K562 (cell line): ENCODE measurements around the gene GLP2R. TPM values are rescaled to one million over a fixed set of nuclear protein-coding genes. Genes with fewer than 3 reads are reported as not detected.

Experiments used
- ATAC-seq: fragments of 200-7000 bp; cut with Tn5 transposase; 3 replicates; pipeline ENCODE4 v1.9.1; 2020; ENCODE audit warnings: moderate library complexity
- BruUV-seq: library from RNA; stranded (reverse); fragments of 400-500 nt; replicated peaks from 2 replicates; lab custom pipeline; 2021; lab: Mats Ljungman, UMichigan
- CTCF ChIA-PET: fragments of 300-600 bp; formaldehyde crosslinking; extraction: SDS; loops from one replicate; lab custom pipeline; 2021; ENCODE audit warnings: low intra/inter-chr PET ratio; lab: Yijun Ruan, JAX
- POLR2A ChIA-PET: fragments of 300-600, 350-650 bp; sonication (Branson Sonifier 250); formaldehyde crosslinking; extraction: SDS; loops from one replicate; lab custom pipeline; 2021; ENCODE audit warnings: antibody characterized with exemption, inconsistent platforms; lab: Yijun Ruan, JAX
- DNase-seq, 4 experiments: peaks; one replicate each; pipeline versions ENCODE4 v3.0.0 to v3.0.0-alpha.2; 2011 to 2018; ENCODE audit warnings: low spot score in 3 of 4, mixed read lengths in 3 of 4; ENCODE audit errors: extremely low read depth in 1 of 4
- FAIRE-seq: peaks from 2 replicates; lab custom pipeline; 2011; peaks lifted over from hg19 to GRCh38; lab: Jason Lieb, UNC
- H2AFZ ChIP-seq: 2 replicates; pipeline ENCODE4 v1.6.0; 2011; ENCODE audit warnings: low read depth, low read length, control low read depth, inconsistent platforms
- H3K27ac ChIP-seq: fragments of 200-600 bp; 3 replicates; pipeline ENCODE4 v1.8.0; 2011; ENCODE audit warnings: low read depth, mild to moderate bottlenecking, control low read depth, inconsistent platforms, low read length, moderate library complexity, mixed read lengths; ENCODE audit errors: extremely low read depth
- H3K27me3 ChIP-seq, 2 experiments: fragments of 300-600 bp in 1 of 2; 2 replicates in 1 of 2; 3 replicates in 1 of 2; pipeline versions ENCODE4 v1.6.0 to v1.8.0; 2011; ENCODE audit warnings: inconsistent platforms in 2 of 2, low read length in 2 of 2, mild to moderate bottlenecking in 1 of 2, mixed read lengths in 1 of 2, moderate library complexity in 1 of 2; ENCODE audit not compliant: control insufficient read depth in 2 of 2, insufficient read depth in 2 of 2
- H3K36me3 ChIP-seq: fragments of 300-600 bp; 3 replicates; pipeline ENCODE4 v1.8.0; 2011; ENCODE audit warnings: mild to moderate bottlenecking, low read length, inconsistent platforms; ENCODE audit not compliant: control insufficient read depth, insufficient read depth
- H3K4me1 ChIP-seq, 2 experiments: fragments of 200-600 bp in 1 of 2; replicated peaks in 1 of 2; 2 replicates in 1 of 2; 3 replicates in 1 of 2; pipeline versions ENCODE4 v1.5.1 to v1.8.0; 2011; ENCODE audit warnings: inconsistent platforms in 2 of 2, low read length in 2 of 2, mild to moderate bottlenecking in 1 of 2, mixed read lengths in 1 of 2, moderate library complexity in 1 of 2; ENCODE audit not compliant: control insufficient read depth in 2 of 2, insufficient read depth in 2 of 2
- H3K4me2 ChIP-seq: 2 replicates; pipeline ENCODE4 v1.6.1; 2011; ENCODE audit warnings: low read length, control low read depth, inconsistent platforms, mixed read lengths; ENCODE audit not compliant: insufficient read depth
- H3K4me3 ChIP-seq: fragments of 200-600 bp; sonication (generic), shearing (Covaris generic); 2 replicates; pipeline ENCODE4 v1.5.1; 2016; ENCODE audit warnings: control low read depth, inconsistent platforms
- H3K79me2 ChIP-seq: fragments of 200-600 bp; 3 replicates; pipeline ENCODE4 v1.8.0; 2011; ENCODE audit warnings: low read length, inconsistent platforms; ENCODE audit not compliant: control insufficient read depth, insufficient read depth
- H3K9ac ChIP-seq, 2 experiments: 2 replicates each; pipeline versions ENCODE4 v1.6.0 to v1.6.1; 2011; ENCODE audit warnings: low read depth in 2 of 2, low read length in 2 of 2, control low read depth in 1 of 2, inconsistent platforms in 1 of 2, mild to moderate bottlenecking in 1 of 2, mixed read lengths in 1 of 2; ENCODE audit not compliant: insufficient read depth in 1 of 2
- H3K9me1 ChIP-seq: one replicate; pipeline ENCODE4 v1.6.0; 2011; ENCODE audit warnings: inconsistent platforms, mild to moderate bottlenecking, low read length, moderate library complexity; ENCODE audit not compliant: control insufficient read depth, insufficient read depth
- H3K9me3 ChIP-seq: replicated peaks from 2 replicates; pipeline ENCODE4 v1.5.1; 2011; ENCODE audit warnings: low read depth, low read length, inconsistent platforms; ENCODE audit not compliant: control insufficient read depth, insufficient read depth
- H4K20me1 ChIP-seq: replicated peaks from 2 replicates; pipeline ENCODE4 v1.6.1; 2011; ENCODE audit warnings: low read length, inconsistent platforms, mixed read lengths; ENCODE audit not compliant: control insufficient read depth, insufficient read depth
- GATA2 ChIP-seq: sonication (generic); formaldehyde crosslinking; IDR thresholded peaks from 2 replicates; pipeline ENCODE4 v1.4.0; 2020; ENCODE audit warnings: mild to moderate bottlenecking, missing genetic modification reagents
- HDGF ChIP-seq: fragments of 450-650 bp; IDR thresholded peaks from 2 replicates; pipeline ENCODE4 v1.6.1; 2016
- RBM25 ChIP-seq: fragments of 200-400 bp; formaldehyde crosslinking; IDR thresholded peaks from 2 replicates; pipeline ENCODE4 v1.6.1; 2018; ENCODE audit warnings: low read length, low read depth, moderate library complexity; ENCODE audit not compliant: severe bottlenecking
- TEAD2 ChIP-seq: fragments of 450-650 bp; IDR thresholded peaks from 2 replicates; pipeline ENCODE4 v1.6.1; 2016; ENCODE audit warnings: missing genetic modification characterization, control low read depth, missing compliant biosample characterization
- WGBS: fragments of 100-300 bp; shearing (Covaris generic); methylation state at CpG from one replicate; pipeline ENCODE4 v1.1.6; 2016; ENCODE audit warnings: low coverage, mixed read lengths; ENCODE audit not compliant: insufficient coverage; ENCODE audit errors: missing lambda C conversion rate; 5-methylcytosine and 5-hydroxymethylcytosine counted together
- in situ Hi-C: fragments of 300-500 bp; cut with MboI; formaldehyde crosslinking; loops from 4 replicates; pipeline ENCODE4 v1.15.0; 2018; ENCODE audit warnings: inconsistent platforms, mixed read lengths
- intact Hi-C: fragments of 100-400 bp; cut with micrococcal nuclease; formaldehyde crosslinking; loops from 2 replicates; pipeline ENCODE4 v1.14.2; 2022
- polyA plus RNA-seq, 8 experiments: library from polyadenylated mRNA; depleted of rRNA in 4 of 8; stranded (reverse) in 5 of 8; unstranded in 3 of 8; fragments of >200 nt; fragmentation: Nextera tagmentation in 2 of 8; fragmentation: Illumina TruSeq in 1 of 8; extraction: Ambion mirVana in 2 of 8; extraction: Trizol in 1 of 8; gene quantifications; 2 replicates each; pipeline versions ENCODE4 v1.2.1 to v1.2.3, GENCODE V29; 2011 to 2014; ENCODE audit warnings: inconsistent platforms in 1 of 8, missing spikeins in 1 of 8
- total RNA-seq, 7 experiments: library from RNA; depleted of rRNA in 6 of 7; stranded (reverse); fragments of >200 nt in 6 of 7; fragmentation: Illumina TruSeq in 2 of 7; extraction: Trizol in 2 of 7; gene quantifications; 2 replicates each; pipeline versions ENCODE4 v1.2.1 to v1.2.3, GENCODE V29; 2011 to 2021; ENCODE audit warnings: low replicate concordance in 1 of 7
- TF ChIP-seq, protein P1 (sequence below): fragments of 250-450 bp; sonication (Bioruptor Pico); IDR thresholded peaks from 2 replicates; pipeline ENCODE4 v1.4.0; 2020
- TF ChIP-seq, protein P2 (sequence below), 2 experiments: fragments of 250-450 bp in 1 of 2; fragments of 450-650 bp in 1 of 2; sonication (Bioruptor Pico) in 1 of 2; IDR thresholded peaks; 2 replicates each; pipeline versions ENCODE4 v1.6.1 to v1.8.0; 2016 to 2021; ENCODE audit warnings: mild to moderate bottlenecking in 2 of 2, moderate library complexity in 2 of 2, missing compliant biosample characterization in 1 of 2, missing genetic modification characterization in 1 of 2
- TF ChIP-seq, protein P3 (sequence below): fragments of 250-450 bp; sonication (Bioruptor Pico); IDR thresholded peaks from 2 replicates; pipeline ENCODE4 v1.8.0; 2022; ENCODE audit warnings: moderate library complexity, mild to moderate bottlenecking, inconsistent platforms

GLP2R gene
- total and polyA plus RNA-seq, 9 of the 15 experiments (the other 6 are each of a cell fraction or from before 2014, with no cell fraction given): not detected

DNA sequence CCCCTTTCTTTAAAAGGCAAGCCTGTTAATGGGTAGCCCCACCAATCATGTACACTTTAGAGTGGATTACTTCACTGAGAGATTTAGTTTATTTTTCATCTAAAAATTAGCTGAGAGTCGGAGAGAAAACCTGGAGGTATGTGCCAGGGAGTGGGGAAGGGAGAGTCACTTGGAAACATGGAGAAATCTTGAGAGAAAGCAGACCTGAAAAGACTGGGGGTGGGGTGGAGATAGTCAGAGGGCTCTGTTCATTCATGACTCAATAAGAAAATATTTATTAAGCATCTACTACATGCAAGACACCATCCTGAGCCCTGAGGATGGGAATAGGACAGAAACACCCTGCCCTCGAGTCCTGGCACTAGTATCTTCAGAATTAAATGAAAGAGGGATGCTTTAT lies 106.8 kb downstream of the GLP2R start (continued):
- TF ChIP-seq, protein P1, sequence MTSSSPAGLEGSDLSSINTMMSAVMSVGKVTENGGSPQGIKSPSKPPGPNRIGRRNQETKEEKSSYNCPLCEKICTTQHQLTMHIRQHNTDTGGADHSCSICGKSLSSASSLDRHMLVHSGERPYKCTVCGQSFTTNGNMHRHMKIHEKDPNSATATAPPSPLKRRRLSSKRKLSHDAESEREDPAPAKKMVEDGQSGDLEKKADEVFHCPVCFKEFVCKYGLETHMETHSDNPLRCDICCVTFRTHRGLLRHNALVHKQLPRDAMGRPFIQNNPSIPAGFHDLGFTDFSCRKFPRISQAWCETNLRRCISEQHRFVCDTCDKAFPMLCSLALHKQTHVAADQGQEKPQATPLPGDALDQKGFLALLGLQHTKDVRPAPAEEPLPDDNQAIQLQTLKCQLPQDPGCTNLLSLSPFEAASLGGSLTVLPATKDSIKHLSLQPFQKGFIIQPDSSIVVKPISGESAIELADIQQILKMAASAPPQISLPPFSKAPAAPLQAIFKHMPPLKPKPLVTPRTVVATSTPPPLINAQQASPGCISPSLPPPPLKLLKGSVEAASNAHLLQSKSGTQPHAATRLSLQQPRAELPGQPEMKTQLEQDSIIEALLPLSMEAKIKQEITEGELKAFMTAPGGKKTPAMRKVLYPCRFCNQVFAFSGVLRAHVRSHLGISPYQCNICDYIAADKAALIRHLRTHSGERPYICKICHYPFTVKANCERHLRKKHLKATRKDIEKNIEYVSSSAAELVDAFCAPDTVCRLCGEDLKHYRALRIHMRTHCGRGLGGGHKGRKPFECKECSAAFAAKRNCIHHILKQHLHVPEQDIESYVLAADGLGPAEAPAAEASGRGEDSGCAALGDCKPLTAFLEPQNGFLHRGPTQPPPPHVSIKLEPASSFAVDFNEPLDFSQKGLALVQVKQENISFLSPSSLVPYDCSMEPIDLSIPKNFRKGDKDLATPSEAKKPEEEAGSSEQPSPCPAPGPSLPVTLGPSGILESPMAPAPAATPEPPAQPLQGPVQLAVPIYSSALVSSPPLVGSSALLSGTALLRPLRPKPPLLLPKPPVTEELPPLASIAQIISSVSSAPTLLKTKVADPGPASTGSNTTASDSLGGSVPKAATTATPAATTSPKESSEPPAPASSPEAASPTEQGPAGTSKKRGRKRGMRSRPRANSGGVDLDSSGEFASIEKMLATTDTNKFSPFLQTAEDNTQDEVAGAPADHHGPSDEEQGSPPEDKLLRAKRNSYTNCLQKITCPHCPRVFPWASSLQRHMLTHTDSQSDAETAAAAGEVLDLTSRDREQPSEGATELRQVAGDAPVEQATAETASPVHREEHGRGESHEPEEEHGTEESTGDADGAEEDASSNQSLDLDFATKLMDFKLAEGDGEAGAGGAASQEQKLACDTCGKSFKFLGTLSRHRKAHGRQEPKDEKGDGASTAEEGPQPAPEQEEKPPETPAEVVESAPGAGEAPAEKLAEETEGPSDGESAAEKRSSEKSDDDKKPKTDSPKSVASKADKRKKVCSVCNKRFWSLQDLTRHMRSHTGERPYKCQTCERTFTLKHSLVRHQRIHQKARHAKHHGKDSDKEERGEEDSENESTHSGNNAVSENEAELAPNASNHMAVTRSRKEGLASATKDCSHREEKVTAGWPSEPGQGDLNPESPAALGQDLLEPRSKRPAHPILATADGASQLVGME (CRISPR knock-in tag): no peak
- TF ChIP-seq TEAD2 (tag) (no peak), GATA2 (no peak)

DNA sequence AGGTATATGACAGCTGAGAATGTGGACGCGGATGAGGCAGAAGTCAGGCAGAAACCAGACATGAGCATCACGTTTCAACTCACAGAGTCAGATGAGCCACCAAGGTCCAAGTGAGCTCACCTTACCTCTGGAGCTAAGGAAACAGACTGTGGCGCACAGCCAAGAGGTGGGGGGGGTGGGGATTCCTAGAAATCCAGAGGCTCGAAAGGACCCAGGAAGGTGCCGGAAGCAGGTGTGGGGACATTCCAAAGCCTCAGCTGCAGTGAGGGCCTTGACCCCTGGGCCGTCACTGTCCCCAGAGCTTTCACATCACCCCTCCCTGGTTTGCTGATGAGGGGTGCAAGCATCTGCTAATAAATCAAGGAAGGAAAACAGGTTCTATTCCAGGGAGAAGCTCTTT lies 108.6 kb downstream of the GLP2R start:
- H3K27me3 ChIP-seq: peaks cover 0 to 9% of the 10 kb centered on the region in 2 experiments; a peak in 3 of 5 replicates
- no peaks in the 10 kb centered on the region for H3K4me1 ChIP-seq
- H3K27ac ChIP-seq: no peak overlapping the region
- intact Hi-C loops (no loop called here), in situ Hi-C loops (no loop called here)
- ChIA-PET CTCF (no interaction called here), POLR2A (no interaction called here)
- BruUV-seq: no TSS peak
- WGBS: 0% methylated on average over 7 of the region's 7 CpGs
- no peak overlapping the region for H3K9ac ChIP-seq
- ATAC-seq (no peak), DNase-seq (no peak), FAIRE-seq (no peak)
- H3K79me2 ChIP-seq: no peaks in the 10 kb centered on the region
- H3K9me3 ChIP-seq: no peaks in the 10 kb centered on the region
- H3K4me3 ChIP-seq: no peak overlapping the region
- H3K36me3 ChIP-seq: no peaks in the 10 kb centered on the region
- H3K9me1 ChIP-seq: no peaks in the 10 kb centered on the region
- TF ChIP-seq, protein P2, sequence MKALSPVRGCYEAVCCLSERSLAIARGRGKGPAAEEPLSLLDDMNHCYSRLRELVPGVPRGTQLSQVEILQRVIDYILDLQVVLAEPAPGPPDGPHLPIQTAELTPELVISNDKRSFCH (CRISPR knock-in tag; IDR thresholded peaks at IDR 0.05): no peak
- TF ChIP-seq, protein P2 (tag; IDR thresholded peaks at IDR 0.05): no peak
- TF ChIP-seq RBM25 (no peak), TEAD2 (tag) (no peak), HDGF (no peak)
- TF ChIP-seq, protein P3, sequence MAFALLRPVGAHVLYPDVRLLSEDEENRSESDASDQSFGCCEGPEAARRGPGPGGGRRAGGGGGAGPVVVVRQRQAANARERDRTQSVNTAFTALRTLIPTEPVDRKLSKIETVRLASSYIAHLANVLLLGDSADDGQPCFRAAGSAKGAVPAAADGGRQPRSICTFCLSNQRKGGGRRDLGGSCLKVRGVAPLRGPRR (CRISPR knock-in tag): no peak
- no peak overlapping the region for H3K4me2 ChIP-seq
- H4K20me1 ChIP-seq: no peaks in the 10 kb centered on the region
- no peak overlapping the region for H2AFZ ChIP-seq
